ENCODE results near the gene URM1. TPM values are rescaled to one million over a fixed set of nuclear protein-coding genes. Genes with fewer than 3 reads are reported as not detected.
"Not testable (repeated sequence)": the region's sequence is repeated elsewhere in the genome, so short reads cannot be mapped to it uniquely, and the experiment has no call there.

The URM1 gene
- total RNA-seq: 52.9 TPM
- long read RNA-seq, transcript URM1-203 (5 exons, 2,650 nt): major isoform, 17 of 25 reads
- long read RNA-seq, partial matches to known transcripts: 1 of 25 reads
- long read RNA-seq, other reads (novel, unspliced or antisense): 6 of 25 reads

DNA sequence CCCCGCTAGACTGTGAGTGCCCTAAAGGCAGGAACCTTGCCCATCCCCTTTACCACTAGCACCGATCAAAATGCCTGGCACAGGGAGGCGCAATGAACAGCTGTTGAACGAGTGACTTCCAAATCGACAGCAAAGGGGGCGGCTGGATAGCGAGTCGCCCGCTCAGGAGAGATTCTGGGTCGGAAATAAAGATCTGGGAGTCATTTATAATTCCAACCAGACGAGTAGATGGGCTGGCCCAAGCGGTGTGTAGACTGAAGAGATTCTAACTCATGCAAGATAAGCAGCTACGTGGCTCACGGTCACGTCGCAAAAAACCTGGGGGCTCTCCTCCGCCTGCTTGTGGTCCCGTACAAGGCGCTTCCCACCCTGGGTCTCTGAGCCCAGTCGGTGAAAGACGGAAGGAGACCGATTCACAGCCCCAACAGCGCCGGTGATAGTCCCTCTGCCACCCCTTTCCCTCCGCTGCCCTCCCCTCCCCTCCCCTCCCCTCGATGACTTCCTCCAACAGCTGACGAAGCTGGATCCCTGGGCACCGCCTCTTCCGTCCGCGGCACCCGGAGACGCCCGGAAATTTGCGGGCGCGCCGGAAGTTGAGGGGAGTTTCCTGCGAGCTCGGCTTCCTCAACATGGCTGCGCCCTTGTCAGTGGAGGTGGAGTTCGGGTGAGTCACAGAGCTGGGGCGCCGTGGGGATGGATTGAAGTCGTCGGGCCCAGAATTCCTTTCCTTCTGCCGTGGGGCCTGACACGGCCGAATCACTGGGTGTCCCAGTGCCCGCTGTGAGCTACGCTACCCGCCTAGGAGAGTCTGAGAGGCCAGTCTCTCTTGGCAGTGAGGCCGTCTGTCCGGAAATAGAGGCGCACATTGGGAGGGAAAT lies at the start of gene URM1:
Gene URM1, plus strand, starts transcription at position 623 of the 878 bp plus-strand sequence. Its CDS starts 7 bp downstream, at position 630.
- intact Hi-C loops (cut with DNase I): loop anchor here (5.0 kb wide), 1 partner anchor 36 kb away; no protein-coding TSS in a partner anchor
- peak; percentile 97 for ATAC-seq
- DNase-seq (ENCODE audit: missing footprints): peak; percentile 98

DNA sequence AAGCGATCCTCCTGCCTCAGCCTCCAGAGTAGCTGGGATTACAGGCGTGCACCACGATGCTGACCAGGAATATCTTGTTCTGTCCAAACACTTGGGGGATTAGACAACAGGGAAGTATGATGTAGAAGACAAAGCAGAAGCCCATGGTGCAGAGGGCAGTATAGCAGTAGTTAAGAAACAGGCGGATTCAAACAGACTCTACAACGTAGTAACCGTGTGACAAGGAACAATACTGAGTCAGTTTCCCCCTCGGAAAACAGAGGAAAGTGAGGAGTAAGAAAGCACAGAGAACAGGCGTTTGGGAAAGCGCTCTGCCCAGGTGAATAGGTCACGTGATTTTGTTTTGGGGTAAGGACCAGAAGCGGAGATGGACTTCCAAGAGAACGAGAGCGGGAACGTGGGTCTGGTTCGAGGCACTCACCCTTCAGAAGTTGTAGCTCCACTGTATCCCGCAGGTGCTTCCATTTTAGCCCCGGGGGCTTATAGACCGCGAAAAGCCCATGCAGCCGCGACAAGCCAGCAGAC lies 49.2 kb upstream of the URM1 start:
- no peak for ATAC-seq
- intact Hi-C loops (cut with DNase I): loop anchor here (5.0 kb wide), 1 partner anchor 45 kb away; the partner anchor contains the start of genes GOLGA2 and SWI5
- DNase-seq (ENCODE audit: missing footprints): no peak

GRCh38 chr9:128322404-128323211 lies 48.6 kb upstream of the URM1 start, which contains the start of the genes COQ4 and TRUB2:
TSS of gene COQ4 (plus strand) at chr9:128322839. CDS start at chr9:128322859, 20 bp downstream.
TSS of gene TRUB2 (minus strand) at chr9:128322447. CDS start at chr9:128322408, 39 bp downstream.
- peak; percentile 96 for DNase-seq (ENCODE audit: missing footprints)
- intact Hi-C loops (cut with DNase I): loop anchor here (5.0 kb wide), 1 partner anchor 45 kb away; the partner anchor contains the start of genes GOLGA2 and SWI5
- peak; percentile 98 for ATAC-seq

- intact Hi-C loops (cut with DNase I): loop anchor here (5.0 kb wide), 1 partner anchor 46 kb away; the partner anchor contains the start of genes GOLGA2 and SWI5
Measured at GRCh38 chr9:128323212-128323730, 47.9 kb upstream of the URM1 start.

GRCh38 chr9:128323791-128324190 lies 47.4 kb upstream of the URM1 start:
- ATAC-seq (no peak), DNase-seq (ENCODE audit: missing footprints) (no peak)
- intact Hi-C loops (cut with DNase I): loop anchor here (5.0 kb wide), 1 partner anchor 46 kb away; the partner anchor contains the start of genes GOLGA2 and SWI5

More at GRCh38 chr9:128323212-128323730, 47.9 kb upstream of the URM1 start:
- ATAC-seq (no peak), DNase-seq (ENCODE audit: missing footprints) (no peak)

- DNase-seq (ENCODE audit: missing footprints): no peak
- intact Hi-C loops (cut with DNase I): loop anchor here (5.0 kb wide), 1 partner anchor 47 kb away; the partner anchor contains the start of genes GOLGA2 and SWI5
- ATAC-seq: no peak
Measured at GRCh38 chr9:128324401-128324800, 46.8 kb upstream of the URM1 start.

DNA sequence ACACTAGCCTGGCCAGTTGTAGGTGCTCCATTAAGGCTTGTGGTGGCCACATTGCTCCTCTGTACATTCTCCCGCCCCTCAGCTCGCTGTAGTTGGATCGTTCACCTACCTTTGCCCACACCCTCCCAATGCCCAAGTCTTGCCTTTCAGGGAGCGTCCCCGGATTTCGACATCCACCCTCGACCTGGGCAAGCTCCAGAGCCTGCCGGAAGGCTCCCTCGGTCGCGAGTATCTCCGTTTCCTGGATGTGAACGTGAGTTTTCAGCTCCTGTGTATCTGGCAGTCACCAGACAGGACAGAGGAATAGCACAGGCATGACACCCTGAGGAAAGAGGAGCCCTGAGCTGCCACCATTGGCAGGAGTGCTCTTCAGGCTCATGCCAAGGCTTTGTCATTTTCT lies 45.5 kb upstream of the URM1 start:
- no peak for DNase-seq (ENCODE audit: missing footprints)
- intact Hi-C loops (cut with DNase I): no loop called here
- ATAC-seq: no peak

DNA sequence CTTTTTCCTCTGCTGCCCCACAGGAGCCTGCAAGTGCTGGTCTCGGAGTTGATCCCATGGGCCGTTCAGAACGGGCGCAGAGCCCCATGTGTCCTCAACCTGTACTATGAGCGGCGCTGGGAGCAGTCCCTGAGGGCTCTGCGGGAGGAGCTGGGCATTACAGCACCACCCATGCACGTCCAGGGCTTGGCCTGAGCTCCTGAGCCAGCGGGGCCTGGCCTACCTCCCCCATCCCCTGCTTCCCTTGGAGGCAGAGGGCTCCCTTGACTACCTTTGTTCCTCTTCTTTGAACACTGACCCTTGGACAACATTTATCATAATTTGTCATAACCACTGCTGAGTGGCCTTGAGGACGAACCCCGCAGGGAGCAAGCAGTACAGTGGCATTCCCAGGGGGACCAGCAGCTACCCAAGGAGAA lies 37.7 kb upstream of the URM1 start:
- ATAC-seq (no peak), DNase-seq (ENCODE audit: missing footprints) (peak; percentile 46)
- intact Hi-C loops (cut with DNase I): no loop called here

- no peak for ATAC-seq
- intact Hi-C loops (cut with DNase I): no loop called here
- peak; percentile 18 for DNase-seq (ENCODE audit: missing footprints)
Measured at GRCh38 chr9:128335161-128335560, 36.0 kb upstream of the URM1 start.

GRCh38 chr9:128335914-128336313 lies 35.3 kb upstream of the URM1 start:
- ATAC-seq (no peak), DNase-seq (ENCODE audit: missing footprints) (peak; percentile 47)
- intact Hi-C loops (cut with DNase I): no loop called here

- ATAC-seq (no peak), DNase-seq (ENCODE audit: missing footprints) (peak; percentile 11)
- intact Hi-C loops (cut with DNase I): no loop called here
Measured at GRCh38 chr9:128337936-128338335, 33.2 kb upstream of the URM1 start.

- intact Hi-C loops (cut with DNase I); ATAC-seq: not testable (repeated sequence)
- peak; percentile 35 for DNase-seq (ENCODE audit: missing footprints)
Measured at GRCh38 chr9:128338852-128339614, 32.1 kb upstream of the URM1 start.

- DNase-seq (ENCODE audit: missing footprints) (peak; percentile 87), ATAC-seq (peak; percentile 93)
- intact Hi-C loops (cut with DNase I): no loop called here
Measured at GRCh38 chr9:128339761-128340690, 31.1 kb upstream of the URM1 start, which contains the start of gene SLC27A4. TSS of gene SLC27A4 (plus strand) at chr9:128340527. CDS start at chr9:128343133, 2,606 bp downstream.

DNA sequence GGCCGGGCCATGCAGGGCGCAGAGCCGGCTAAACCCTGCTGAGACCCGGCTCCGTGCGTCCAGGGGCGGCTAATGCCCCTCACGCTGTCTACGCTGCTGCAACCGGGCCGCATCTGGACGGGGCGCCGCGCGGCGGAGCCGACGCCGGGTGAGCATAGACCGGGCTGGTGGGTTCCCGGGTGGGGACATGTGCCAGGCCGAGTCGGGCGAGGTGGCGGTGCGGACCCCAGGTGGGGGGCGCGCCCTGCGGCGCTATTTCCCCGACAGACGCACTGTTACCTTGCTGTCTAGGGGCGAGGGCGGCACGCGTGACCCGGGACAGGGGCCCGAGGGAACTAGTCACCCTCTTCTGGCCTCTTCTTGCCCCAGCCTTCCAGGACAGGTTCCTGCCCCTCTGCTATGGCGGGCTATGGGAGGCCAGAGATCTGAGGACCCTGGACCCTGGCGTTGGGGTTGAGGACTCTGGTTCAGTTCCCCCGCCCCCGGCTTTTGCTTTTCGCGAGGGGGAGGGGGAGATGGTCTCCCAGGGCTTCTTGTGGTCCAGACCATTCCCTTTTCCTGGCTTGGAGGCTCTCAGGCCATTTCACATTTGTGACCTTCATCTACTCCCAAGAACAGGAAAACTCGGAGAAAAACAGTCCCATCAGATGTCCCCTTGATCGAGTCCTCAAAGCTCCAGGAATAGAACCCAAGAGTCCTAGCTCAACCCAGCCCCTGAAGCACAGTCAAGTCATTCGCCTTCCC lies 30.3 kb upstream of the URM1 start:
- ATAC-seq: peak; percentile 6
- peak; percentile 75 for DNase-seq (ENCODE audit: missing footprints)
- intact Hi-C loops (cut with DNase I): loop anchor here (1.0 kb wide), 1 partner anchor 46 kb away; no protein-coding TSS in a partner anchor

- ATAC-seq (peak; percentile 68), DNase-seq (ENCODE audit: missing footprints) (peak; percentile 67)
- intact Hi-C loops (cut with DNase I): loop anchor here (1.0 kb wide), 1 partner anchor 46 kb away; no protein-coding TSS in a partner anchor
Measured at GRCh38 chr9:128341435-128341849, 29.7 kb upstream of the URM1 start.
